NCI-H510A treated with DMSO at 0.1 percent for 48 hours (cell line): Measurements from ENCODE around the gene COPS9.

ENCODE experiments used
- DNase-seq: peaks from one replicate; lab custom pipeline; 2025; lab: John Stamatoyannopoulos, UW

COPS9 gene

DNA sequence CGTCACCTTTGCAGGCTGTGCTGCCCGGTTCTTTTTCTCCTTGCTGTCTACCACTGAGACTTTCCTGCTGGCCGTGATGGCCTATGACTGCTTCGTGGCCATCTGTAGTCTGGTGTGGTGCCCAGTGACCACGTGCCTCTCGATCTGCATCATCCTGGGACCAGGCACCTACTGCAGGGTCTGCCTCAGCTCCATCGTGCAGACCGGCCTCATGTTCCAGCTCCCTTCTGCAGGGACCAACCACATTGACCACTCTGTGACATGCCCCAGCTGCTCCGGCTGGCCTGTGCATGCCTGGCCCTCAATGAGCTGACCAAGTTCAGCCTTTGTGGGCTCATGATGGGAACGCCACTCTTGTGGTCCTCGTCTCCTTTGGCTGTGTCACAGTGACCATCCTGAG, 26.7 kb downstream of the COPS9 start:
- DNase-seq = no peak

DNA sequence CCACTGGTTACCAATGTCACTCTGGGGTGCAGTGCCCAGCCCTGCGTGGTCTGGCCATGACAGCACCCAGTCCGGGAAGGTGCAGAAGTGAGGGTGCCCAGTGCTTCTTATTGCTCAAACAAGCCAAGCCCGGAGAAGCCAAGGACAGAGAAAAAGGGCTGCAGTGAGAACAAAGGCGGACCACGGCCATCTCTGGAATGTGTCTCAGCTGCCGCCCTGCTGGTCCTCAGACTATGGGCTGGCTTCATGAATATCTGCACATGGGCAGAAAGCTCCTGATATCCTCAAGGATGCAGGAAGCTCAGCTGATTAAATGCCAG, 28.7 kb downstream of the COPS9 start:
- DNase-seq = no peak

DNA sequence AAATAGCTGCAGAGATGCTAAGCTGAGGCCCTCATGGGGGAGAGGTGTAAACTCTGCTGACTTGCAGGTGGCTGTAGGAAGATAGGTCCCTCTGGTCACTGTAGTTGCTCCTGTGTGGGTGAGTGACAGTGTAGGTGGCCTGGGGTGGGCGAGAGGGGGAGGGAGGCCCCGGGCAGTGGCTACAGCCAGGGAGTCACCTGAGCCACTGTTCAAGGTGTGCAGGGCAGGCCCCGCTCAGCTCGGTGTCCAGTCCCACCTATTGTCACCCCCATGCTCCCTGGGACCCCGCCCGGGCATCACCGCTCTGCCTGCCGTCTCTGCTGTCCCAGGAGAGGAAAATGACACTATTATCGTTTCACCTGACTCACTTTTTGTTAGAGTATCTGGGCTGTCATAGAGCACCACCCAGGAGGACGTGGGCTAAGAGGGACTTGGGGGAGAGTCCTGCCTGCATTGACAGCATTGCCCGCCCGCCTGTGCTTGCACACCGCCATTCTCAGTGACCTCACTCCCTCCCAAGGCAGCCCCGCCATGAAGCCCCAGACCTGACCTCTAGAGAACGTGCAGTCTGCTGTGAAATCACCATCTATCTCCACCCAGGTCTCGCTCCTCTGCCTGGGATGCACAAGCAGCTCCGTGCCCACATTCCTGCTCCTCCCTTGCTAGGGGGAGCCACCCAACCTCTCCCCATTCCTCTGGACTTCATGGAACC, 29.2 kb downstream of the COPS9 start:
- no peak for DNase-seq

GRCh38 chr2:240105982-240106381, 30.1 kb downstream of the COPS9 start:
- no peak for DNase-seq

DNA sequence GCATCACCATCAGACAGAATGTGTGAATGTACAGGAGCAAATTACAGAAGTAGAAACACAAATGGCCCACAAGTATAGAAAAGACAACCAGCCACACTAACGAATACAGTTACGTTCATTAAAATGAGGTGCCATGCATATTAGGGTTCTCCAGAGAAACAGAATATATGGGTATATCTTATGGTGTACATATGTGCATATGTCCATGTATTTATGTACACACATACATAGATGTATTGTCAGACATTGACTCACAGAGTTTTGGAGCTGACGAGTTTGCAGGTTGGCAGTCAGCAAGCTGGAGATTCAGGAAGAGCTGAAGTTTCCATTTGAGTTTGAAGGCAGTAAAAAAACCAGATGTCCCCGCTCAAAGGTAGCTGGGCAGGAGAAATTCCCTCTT, 33.0 kb downstream of the COPS9 start:
- no peak for DNase-seq

GRCh38 chr2:240098349-240098748, 37.8 kb downstream of the COPS9 start:
- DNase-seq = no peak

DNA sequence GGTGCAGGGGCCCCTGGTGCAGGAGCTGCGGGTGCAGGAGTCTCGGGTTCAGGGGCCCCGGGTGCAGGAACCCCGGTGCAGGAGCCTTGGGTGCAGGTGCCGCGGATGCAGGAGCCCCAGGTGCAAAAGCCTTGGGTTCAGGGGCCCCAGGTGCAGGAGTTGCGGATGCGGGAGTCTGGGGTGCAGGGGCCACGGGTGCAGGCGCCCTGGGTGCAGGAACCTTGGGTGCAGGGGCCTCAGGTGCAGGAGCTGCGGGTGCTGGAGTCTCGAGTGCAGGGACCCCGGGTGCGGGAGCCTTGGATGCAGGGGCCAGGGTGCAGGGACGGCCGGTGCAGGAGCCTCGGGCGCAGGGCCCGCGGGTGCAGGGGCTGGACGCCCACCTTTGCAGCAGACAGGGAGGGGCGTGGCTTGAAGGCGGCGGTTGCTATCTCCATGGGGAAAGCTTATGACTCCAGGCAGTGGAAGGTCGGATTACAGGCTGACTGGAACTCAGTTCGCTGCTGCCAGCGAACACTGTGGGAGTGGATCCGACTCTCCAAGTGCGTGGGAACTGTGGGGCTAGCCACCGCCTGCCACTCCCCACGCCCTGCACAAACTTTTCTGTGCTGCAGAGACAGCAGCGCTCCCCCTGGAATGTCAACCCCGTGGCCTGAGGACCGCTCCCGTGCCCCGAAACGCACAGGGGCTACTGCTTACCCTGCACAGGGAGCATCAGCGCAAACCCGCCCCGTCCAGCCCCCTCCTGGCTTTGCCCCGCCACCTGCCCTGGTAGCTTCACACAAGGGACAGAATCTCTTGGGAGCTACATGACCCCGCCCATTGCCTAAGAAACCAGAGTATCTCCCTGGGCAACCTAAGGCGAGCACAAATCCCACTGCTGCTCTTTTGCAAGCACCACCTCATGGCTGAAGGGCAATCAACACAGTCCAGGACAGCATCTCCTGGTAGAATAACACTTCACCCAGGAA, 40.3 kb downstream of the COPS9 start:
- no peak for DNase-seq

- DNase-seq = no peak
Measured at GRCh38 chr2:240089306-240089705, 46.8 kb downstream of the COPS9 start.

DNA sequence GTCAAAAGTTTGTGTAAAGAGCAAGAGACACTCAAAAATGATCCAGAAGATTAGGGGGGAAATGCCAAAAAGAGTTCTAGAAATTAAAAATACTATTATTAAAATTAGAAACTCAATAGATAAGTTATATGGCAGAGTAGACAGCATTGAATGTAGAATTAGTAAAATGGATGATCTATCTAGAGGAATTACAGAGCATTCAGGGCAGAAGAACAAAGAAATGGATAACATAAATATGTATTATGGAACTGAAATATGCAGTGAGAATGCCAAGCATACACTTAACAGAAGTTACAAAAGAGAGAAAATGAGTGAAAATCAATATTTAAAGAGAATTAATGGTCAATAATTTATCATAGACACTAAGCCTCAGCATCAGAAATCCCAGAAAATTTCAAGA, 49.5 kb downstream of the COPS9 start:
- DNase-seq = no peak
